ENCODE results near the gene KIAA1958. TPM values are rescaled to one million over a fixed set of nuclear protein-coding genes. Genes with fewer than 3 reads are reported as not detected.

Gene KIAA1958
- total RNA-seq, 1 experiment from 2014 or later = 5.8 TPM

- no peaks in the 10 kb centered on the region for H3K27me3 Mint-ChIP-seq (ENCODE audit: insufficient read depth, unreplicated experiment)
- H3K27ac Mint-ChIP-seq (ENCODE audit: low read depth, unreplicated experiment) = no peak overlapping the region
- ChIA-PET POLR2A (no interaction called here), CTCF (interaction anchor here (0.9 kb wide), 1 partner anchor 20 kb away, joined by 3 read pairs; no protein-coding TSS in a partner anchor)
- H3K4me3 Mint-ChIP-seq (ENCODE audit: unreplicated experiment) = no peak overlapping the region
- intact Hi-C loops (cut with micrococcal nuclease) = no loop called here
- TF ChIP-seq CTCF (IDR thresholded peaks at IDR 0.05; ENCODE audit: unreplicated experiment) = no peak
- H3K9me3 Mint-ChIP-seq (ENCODE audit: unreplicated experiment) = peaks cover 8% of the 10 kb centered on the region
- no peaks in the 10 kb centered on the region for H3K36me3 Mint-ChIP-seq (ENCODE audit: insufficient read depth, unreplicated experiment)
- no peak for DNase-seq (ENCODE audit: unreplicated experiment)
- no TSS peak for BruUV-seq (replicated peaks)
- H3K4me1 Mint-ChIP-seq (ENCODE audit: insufficient read depth, unreplicated experiment) = no peaks in the 10 kb centered on the region
These were observed 14.7 kb downstream of the KIAA1958 start for GRCh38 chr9:112501287-112501686.

GRCh38 chr9:112502175-112502946, 15.7 kb downstream of the KIAA1958 start:
- ChIA-PET CTCF (no interaction called here), POLR2A (interaction anchor here (0.8 kb wide), 1 partner anchor 9 kb away, joined by 3 read pairs; no protein-coding TSS in a partner anchor)
- no TSS peak for BruUV-seq (replicated peaks)
- H3K27me3 Mint-ChIP-seq (ENCODE audit: insufficient read depth, unreplicated experiment) = no peaks in the 10 kb centered on the region
- no peak for DNase-seq (ENCODE audit: unreplicated experiment)
- H3K36me3 Mint-ChIP-seq (ENCODE audit: insufficient read depth, unreplicated experiment) = no peaks in the 10 kb centered on the region
- no peak overlapping the region for H3K27ac Mint-ChIP-seq (ENCODE audit: low read depth, unreplicated experiment)
- no peaks in the 10 kb centered on the region for H3K4me1 Mint-ChIP-seq (ENCODE audit: insufficient read depth, unreplicated experiment)
- TF ChIP-seq CTCF (IDR thresholded peaks at IDR 0.05; ENCODE audit: unreplicated experiment) = no peak
- H3K4me3 Mint-ChIP-seq (ENCODE audit: unreplicated experiment) = no peak overlapping the region
- peaks cover 8% of the 10 kb centered on the region for H3K9me3 Mint-ChIP-seq (ENCODE audit: unreplicated experiment)
- intact Hi-C loops (cut with micrococcal nuclease) = no loop called here

- no peak overlapping the region for H3K27ac Mint-ChIP-seq (ENCODE audit: low read depth, unreplicated experiment)
- no TSS peak for BruUV-seq (replicated peaks)
- ChIA-PET POLR2A (interaction anchor here (0.8 to 1.1 kb wide), 2 partner anchors 9 to 15 kb away, joined by 3 read pairs; no protein-coding TSS in a partner anchor), CTCF (interaction anchor here (0.6 kb wide), 1 partner anchor 399 kb away, joined by 3 read pairs; no protein-coding TSS in a partner anchor)
- intact Hi-C loops (cut with micrococcal nuclease) = no loop called here
- H3K36me3 Mint-ChIP-seq (ENCODE audit: insufficient read depth, unreplicated experiment) = no peaks in the 10 kb centered on the region
- no peak for TF ChIP-seq CTCF (IDR thresholded peaks at IDR 0.05; ENCODE audit: unreplicated experiment)
- no peak for DNase-seq (ENCODE audit: unreplicated experiment)
- peaks cover 8% of the 10 kb centered on the region for H3K9me3 Mint-ChIP-seq (ENCODE audit: unreplicated experiment)
- H3K27me3 Mint-ChIP-seq (ENCODE audit: insufficient read depth, unreplicated experiment) = no peaks in the 10 kb centered on the region
- no peaks in the 10 kb centered on the region for H3K4me1 Mint-ChIP-seq (ENCODE audit: insufficient read depth, unreplicated experiment)
- no peak overlapping the region for H3K4me3 Mint-ChIP-seq (ENCODE audit: unreplicated experiment)
These were observed 16.5 kb downstream of the KIAA1958 start for GRCh38 chr9:112503170-112503569.

GRCh38 chr9:112505086-112505485, 18.5 kb downstream of the KIAA1958 start:
- ChIA-PET CTCF (interaction anchor here (1.0 kb wide), 1 partner anchor 15 kb away, joined by 3 read pairs; no protein-coding TSS in a partner anchor), POLR2A (no interaction called here)
- Mint-ChIP-seq H3K27me3 (ENCODE audit: insufficient read depth, unreplicated experiment) (no peaks in the 10 kb centered on the region), H3K4me1 (ENCODE audit: insufficient read depth, unreplicated experiment) (no peaks in the 10 kb centered on the region), H3K4me3 (ENCODE audit: unreplicated experiment) (no peak overlapping the region), H3K9me3 (ENCODE audit: unreplicated experiment) (no peaks in the 10 kb centered on the region), H3K27ac (ENCODE audit: low read depth, unreplicated experiment) (no peak overlapping the region), H3K36me3 (ENCODE audit: insufficient read depth, unreplicated experiment) (no peaks in the 10 kb centered on the region)
- intact Hi-C loops (cut with micrococcal nuclease) = no loop called here
- DNase-seq (ENCODE audit: unreplicated experiment) = no peak
- BruUV-seq (replicated peaks) = no TSS peak
- TF ChIP-seq CTCF (IDR thresholded peaks at IDR 0.05; ENCODE audit: unreplicated experiment) = no peak

Measured in MCF 10A (cell line).